ENCODE measurements around the gene SLC22A6.
"Not testable (repeated sequence)": the region's sequence is repeated elsewhere in the genome, so short reads cannot be mapped to it uniquely, and the experiment has no call there.

Gene SLC22A6

GRCh38 chr11:62983536-62984199 lies 1.1 kb downstream of the SLC22A6 start:
- no peak for DNase-seq

DNA sequence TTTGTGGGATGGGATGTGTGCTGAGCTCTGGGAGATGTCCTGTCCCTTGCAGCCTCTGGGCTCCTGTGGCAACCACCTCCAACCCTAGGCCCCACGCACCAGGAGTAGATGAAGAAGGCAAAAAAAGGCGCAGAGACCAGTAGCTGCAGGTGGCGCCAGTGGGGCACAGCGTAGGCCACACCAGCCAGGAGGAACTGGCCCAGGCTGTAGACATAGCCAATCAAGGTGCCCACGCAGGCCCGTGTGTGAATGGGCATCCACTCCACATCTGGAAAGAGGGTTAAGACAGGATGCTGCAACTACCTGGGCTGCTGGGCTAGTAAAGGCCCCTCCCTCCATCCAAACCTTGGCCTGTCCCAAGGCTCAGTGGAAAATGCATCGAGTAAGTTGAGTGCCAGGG lies 3.0 kb downstream of the SLC22A6 start:
- DNase-seq, result no peak

GRCh38 chr11:62980133-62980760 lies 4.5 kb downstream of the SLC22A6 start:
- DNase-seq, result no peak

GRCh38 chr11:62976109-62976508 lies 8.7 kb downstream of the SLC22A6 start:
- no peak for DNase-seq

GRCh38 chr11:62974848-62975522 lies 9.8 kb downstream of the SLC22A6 start:
- DNase-seq, result no peak

DNA sequence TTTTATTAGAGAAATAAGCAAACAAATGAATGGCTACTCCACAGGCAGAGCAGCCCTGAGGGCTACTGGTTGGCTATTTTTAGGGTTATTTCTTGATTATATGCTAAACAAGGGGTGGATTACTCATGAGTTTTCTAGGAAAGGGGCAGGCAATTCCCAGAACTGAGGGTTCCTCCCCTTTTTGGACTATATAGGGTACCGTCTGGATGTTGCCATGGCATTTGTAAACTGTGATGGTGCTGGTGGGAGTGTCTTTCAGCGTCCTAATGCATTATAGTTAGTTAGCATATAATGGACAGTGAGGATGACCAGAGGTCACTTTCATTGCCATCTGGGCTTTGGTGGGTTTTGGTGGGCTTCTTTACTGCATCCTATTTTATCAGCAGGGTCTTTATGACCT lies 19.2 kb downstream of the SLC22A6 start:
- no peak for DNase-seq

- DNase-seq, result no peak
Measured at GRCh38 chr11:62962391-62962790, 22.4 kb downstream of the SLC22A6 start.

DNA sequence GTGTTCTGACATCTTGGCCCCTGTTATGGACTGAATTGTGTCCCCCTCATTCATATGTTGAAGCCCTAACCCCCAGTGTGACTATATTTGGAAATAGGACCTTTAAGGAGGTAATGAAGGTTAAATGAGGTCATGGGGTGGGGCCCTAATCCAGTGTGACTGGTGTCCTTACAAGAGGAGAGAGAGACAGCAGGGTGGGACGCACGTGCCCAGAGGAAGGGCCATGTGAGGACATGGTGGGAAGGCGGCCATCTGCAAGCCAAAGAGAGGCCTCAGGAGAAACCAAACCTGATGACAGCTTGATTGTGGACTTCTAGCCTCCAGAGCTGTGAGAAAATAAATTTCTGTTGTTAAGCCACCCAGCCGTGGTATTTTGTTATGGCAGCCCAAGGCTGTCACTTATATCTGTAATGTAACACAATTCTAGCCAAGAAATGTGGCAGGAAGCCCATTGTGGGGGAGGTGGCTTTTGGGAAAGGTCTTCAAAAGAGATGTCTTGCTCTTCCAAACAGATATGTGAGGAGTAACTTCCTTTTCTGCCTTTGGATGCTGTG lies 23.7 kb downstream of the SLC22A6 start:
- DNase-seq, result no peak

GRCh38 chr11:62959422-62959980 lies 25.3 kb downstream of the SLC22A6 start:
- DNase-seq, result no peak

GRCh38 chr11:62958547-62959421 lies 26.0 kb downstream of the SLC22A6 start:
- no peak for DNase-seq

DNA sequence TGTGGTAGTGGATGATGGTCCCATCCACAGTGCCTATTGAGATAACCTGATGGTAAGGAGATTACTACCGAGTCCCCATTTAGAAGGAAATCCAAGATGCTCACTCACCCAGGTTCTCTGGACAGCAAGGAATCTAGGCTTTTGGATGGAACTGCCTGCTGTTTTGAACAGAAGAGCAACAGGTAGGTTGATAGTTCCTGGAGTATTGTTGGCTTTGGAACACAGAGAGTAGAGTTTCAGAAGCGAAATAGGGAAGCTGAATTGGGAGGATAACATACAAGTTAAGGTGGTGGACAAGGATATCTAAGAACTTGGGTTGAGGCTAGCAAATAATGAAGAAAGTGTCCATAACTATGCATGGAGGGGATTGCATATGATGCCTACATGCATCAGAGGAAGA lies 27.6 kb downstream of the SLC22A6 start:
- no peak for DNase-seq

DNA sequence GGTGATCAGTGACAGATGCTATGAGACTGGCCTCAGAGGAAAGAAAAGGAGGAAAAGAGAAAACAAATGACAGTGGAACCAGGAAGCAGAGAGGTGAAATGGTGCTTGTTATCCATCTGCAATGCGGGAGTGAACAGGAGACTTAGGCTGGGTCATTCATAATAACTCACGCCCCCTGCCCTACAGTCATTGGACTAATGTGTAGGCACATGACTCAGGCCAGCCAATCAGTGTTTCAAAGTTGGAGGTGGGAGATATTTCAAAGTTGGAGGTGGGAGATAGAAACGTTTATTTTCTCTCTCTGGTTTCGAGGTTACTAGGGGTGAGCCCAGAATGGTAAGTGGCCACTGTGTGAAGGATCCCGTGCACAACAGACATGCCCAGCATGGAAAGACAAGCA lies 30.3 kb downstream of the SLC22A6 start:
- no peak for DNase-seq

DNA sequence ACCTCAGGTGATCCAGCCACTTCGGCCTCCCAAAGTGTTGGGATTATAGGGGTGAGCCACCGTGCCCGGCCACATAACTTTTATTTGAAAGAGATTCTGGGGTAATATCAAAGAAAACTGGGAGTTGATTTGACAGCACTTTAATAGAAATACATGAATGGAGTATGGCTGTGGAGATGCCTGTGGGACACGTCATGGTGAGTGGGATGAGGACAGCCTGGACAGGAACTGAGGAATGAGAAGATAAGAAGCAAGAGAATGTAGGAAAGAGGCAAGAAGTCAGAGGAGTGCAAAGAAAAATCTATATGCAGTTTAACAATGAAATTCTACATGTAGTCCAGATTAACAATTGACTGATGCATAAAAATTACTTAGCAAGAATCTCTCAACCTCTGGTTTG lies 31.0 kb downstream of the SLC22A6 start:
- DNase-seq, result no peak

GRCh38 chr11:62948765-62949320 lies 35.9 kb downstream of the SLC22A6 start:
- DNase-seq, result no peak

DNA sequence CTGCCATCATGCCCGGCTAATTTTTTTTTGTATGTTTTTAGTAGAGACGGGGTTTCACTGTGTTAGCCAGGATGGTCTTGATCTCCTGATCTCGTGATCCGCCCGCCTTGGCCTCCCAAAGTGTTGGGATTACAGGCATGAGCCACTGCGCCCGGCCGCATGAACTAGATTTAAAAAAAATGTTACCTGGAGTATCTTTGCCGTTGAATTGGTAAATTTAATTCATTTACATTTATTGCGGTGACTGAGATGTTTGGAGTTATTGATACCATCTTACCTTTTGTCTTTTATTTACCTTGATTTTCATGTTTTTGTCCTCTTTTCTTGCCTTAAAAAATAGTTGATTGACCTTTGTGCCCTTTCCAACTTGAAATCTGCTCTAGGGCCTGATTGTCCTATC lies 39.2 kb downstream of the SLC22A6 start:
- DNase-seq, result not testable (repeated sequence)

- DNase-seq, result not testable (repeated sequence)
Measured at GRCh38 chr11:62937528-62937927, 47.2 kb downstream of the SLC22A6 start.

DNA sequence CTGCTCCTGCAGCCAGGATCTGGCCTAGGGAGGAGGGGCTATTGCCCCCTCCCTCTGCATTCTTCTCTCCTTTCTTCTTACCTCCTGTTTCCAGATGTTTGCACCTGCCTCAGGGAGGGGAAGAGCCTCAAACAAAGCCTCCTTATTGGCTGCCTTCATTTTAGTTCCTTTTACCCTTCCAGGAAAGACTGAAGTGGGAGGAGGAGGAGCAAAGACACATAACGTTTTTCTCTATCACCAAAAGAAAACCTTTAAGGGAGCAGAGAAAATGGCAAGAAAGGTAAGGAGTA lies 50.3 kb downstream of the SLC22A6 start:
- DNase-seq, result no peak

DNA sequence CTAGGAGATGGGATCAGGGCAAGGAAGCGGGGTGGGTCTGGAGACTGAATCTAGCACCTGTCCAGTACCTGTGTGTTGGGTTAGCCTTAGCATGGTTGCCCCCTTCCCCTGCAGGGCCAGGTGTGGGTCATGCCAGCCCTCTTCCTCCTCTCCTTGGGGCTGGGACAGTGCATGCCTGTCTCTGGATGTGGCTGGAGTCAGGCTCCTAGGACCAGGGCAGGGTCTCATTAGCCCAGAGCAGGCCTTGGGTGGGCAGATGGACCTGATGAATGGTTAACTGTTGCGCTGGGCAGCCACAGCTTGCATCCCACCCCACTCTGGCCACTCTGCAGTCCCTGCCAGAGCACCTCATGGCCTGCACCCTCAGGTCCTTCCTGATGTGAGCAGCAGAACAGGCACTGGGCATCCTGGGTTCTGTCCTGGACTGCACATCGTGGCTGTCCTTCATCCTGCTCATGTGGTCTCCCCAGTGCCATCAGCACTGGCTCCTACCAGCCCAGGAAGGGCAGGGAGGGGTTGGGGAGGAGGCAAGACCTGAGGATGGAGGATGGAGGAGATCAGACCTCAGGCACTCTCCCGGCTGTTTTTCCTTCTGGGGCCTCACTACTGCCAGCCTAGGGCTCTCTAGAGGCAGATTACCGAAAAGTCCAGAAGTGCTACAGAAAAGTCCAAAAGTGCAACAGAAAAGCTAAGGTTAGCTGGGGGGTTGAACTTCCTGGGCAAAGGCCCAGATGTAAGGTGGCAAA lies 50.8 kb downstream of the SLC22A6 start:
- DNase-seq, result no peak

DNA sequence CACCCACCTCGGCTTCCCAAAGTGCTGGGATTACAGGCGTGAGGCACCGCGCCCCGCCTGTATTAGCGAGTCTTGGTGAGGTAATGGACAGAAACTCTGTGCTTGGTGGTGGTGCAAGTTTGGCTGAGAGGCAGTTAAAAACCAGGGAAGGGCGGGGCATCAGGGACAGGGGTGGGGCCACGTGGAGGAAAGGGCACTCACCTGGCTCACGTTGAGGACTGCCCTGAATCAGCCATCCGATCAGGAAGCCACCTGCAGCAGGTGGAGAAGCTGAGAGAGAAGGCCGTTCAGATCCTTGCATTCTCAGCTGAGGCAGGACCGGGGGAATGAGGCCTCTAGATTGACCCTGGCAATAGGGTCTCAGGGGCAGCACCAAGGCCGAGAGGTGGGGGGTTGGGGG lies 51.5 kb downstream of the SLC22A6 start:
- DNase-seq, result no peak

DNA sequence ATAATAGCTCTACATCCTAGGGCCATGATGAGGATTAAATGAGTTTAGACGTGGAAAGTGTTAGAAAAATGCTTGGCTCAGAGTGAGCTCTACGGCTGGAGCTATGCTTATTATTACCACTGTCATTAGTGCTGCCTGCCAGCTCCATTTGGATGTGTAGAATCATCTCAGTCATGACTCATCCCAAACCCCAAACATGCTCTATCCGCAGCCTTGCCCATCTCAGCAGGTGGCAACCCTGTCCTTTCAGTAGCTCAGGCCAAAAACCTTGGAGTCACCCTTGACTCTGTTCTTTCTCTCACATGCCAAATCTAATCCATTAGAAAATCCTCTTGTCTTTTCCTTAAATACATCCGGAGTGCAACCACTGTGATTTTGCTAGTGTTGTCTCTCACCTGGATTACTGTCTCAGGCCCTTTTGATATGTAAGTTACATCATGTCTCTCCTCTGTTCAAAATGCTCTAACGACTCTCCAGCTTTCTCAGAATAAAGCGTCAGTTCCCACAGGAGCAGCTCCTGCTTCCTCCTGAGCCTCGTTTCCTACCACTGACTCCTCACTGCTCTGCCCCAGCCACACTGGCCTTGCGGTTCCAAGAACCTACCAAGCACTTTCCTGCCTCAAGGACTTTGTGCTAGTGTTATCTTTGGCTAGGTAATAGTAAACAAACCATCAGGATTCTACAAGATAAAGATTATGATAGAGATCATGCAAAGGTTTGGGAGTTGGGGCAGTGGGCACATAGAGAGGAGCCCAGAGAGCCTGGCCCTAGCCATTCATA lies 53.1 kb downstream of the SLC22A6 start:
- no peak for DNase-seq

DNA sequence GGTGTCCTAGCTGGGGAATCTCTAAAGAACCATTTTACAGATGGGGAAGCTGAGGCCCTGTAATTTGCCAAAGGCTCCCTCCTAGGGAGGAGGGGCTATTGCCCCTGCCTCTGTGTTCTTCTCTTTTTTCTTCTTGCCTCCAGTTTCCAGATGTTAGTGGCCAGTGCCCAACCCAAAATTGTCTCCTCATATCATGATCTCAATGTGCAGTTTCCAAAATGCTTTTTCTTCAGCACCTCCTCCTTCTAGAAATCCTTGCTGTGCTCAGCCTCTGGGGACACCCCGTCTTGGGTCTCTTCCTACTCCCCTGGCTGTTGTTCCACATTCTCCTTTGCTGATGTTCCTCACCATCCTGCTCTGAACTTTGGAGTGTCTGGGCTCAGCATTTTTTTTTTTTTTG lies 54.1 kb downstream of the SLC22A6 start:
- no peak for DNase-seq
